Measurements from ENCODE around the gene GPANK1. TPM values are rescaled to one million over a fixed set of nuclear protein-coding genes. Genes with fewer than 3 reads are reported as not detected.

The GPANK1 gene
- total and polyA plus RNA-seq, 10 of the 15 experiments (the other 5 are each of a cell fraction or from before 2014, with no cell fraction given), result 11.7 to 36.3 (median 17.5) TPM

DNA sequence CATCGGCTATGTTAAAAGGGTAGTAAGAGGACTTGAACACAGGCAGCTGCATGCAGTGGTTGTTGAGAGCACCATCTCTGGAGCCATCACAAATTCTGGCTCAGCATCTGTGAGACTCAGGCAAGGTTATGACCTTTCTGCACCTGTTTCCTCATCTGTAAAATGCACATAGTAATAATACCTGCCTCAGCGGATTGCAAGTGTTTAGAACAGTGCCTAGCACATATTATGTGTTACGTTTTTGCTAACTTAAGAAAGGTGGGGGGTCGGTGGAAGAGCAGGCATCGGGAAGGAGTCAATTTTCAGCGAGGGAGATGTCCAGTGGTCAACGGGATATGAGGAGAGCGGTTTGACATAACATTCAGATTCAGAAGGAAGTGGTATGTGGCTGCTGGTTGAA, 13.2 kb upstream of the GPANK1 start:
- in situ Hi-C loops (cut with MboI), result no loop called here
- Histone ChIP-seq H3K36me3 (ENCODE audit: control insufficient read depth in 2 of 2, insufficient read depth in 2 of 2, low read length in 1 of 2) (peaks cover 0 to 4% of the 10 kb centered on the region in 2 experiments; a peak in 1 of 4 replicates), H4K20me1 (ENCODE audit: control insufficient read depth, insufficient read depth) (no peaks in the 10 kb centered on the region), H3K27ac (ENCODE audit: control insufficient read depth, insufficient read depth) (no peak overlapping the region), H3K79me2 (ENCODE audit: control insufficient read depth, insufficient read depth, low read length) (no peaks in the 10 kb centered on the region), H3K4me1 (ENCODE audit: control insufficient read depth, insufficient read depth, low read length) (peaks cover 6% of the 10 kb centered on the region), H3K4me2 (ENCODE audit: control insufficient read depth, insufficient read depth) (no peak overlapping the region), H3K9ac (ENCODE audit: control insufficient read depth, insufficient read depth, low read length) (no peak overlapping the region), H3K9me3 (replicated peaks; ENCODE audit: control insufficient read depth, insufficient read depth, low read length) (no peaks in the 10 kb centered on the region), H3K4me3 (no peak overlapping the region), H2AFZ (ENCODE audit: control insufficient read depth, low read depth, low read length) (no peak overlapping the region), H3K27me3 (replicated peaks in 1 of 2; ENCODE audit: control insufficient read depth in 2 of 2, insufficient read depth in 2 of 2, low read length in 1 of 2) (no peaks in the 10 kb centered on the region)
- BruUV-seq (replicated peaks), result no TSS peak
- ChIA-PET CTCF (interaction anchor here (0.6 to 1.1 kb wide), 2 partner anchors 25 to 113 kb away, joined by 3 read pairs; partner anchors contain the start of gene ABHD16A), RAD21 (ENCODE audit: unreplicated experiment) (no interaction called here), SMC1A (ENCODE audit: uncharacterized antibody, unreplicated experiment) (interaction anchor here (1.0 to 1.6 kb wide), 3 partner anchors 69 to 245 kb away, joined by 3 to 6 read pairs (median 5); no protein-coding TSS in a partner anchor), POLR2A (interaction anchor here (1.5 kb wide), 1 partner anchor 11 kb away, joined by 3 read pairs; no protein-coding TSS in a partner anchor)
- WGBS (ENCODE audit: insufficient coverage, insufficient replicate concordance, low lambda C conversion rate, missing lambda C conversion rate), result 40% methylated on average over 8 of the region's 8 CpGs
- DNase-seq (ENCODE audit: low read depth, low spot score) (no peak), ATAC-seq (no peak), FAIRE-seq (no peak)
- intact Hi-C loops (cut with micrococcal nuclease; ENCODE audit: unreplicated experiment), result no loop called here
- TF ChIP-seq RAD21 (IDR thresholded peaks at IDR 0.05; ENCODE audit: insufficient read depth, low read depth, low read length) (no peak), SRF (IDR thresholded peaks at IDR 0.05; ENCODE audit: low read depth in 2 of 2, low read length in 2 of 2) (no peak), SIN3A (IDR thresholded peaks at IDR 0.05; ENCODE audit: low read depth, low read length) (no peak), ZNF207 (IDR thresholded peaks at IDR 0.05; ENCODE audit: borderline replicate concordance) (no peak), ASH2L (IDR thresholded peaks at IDR 0.05; ENCODE audit: borderline replicate concordance, low read depth) (no peak), BHLHE40 (IDR thresholded peaks at IDR 0.05; ENCODE audit: borderline replicate concordance in 1 of 2, low read depth in 2 of 2, low read length in 1 of 2) (no peak), MEF2A (IDR thresholded peaks at IDR 0.05; ENCODE audit: insufficient read depth, low read depth, low read length) (no peak), POLR2A (IDR thresholded peaks at IDR 0.05; ENCODE audit: low read depth, low read length) (no peak), POLR2AphosphoS2 (IDR thresholded peaks at IDR 0.05; ENCODE audit: low read depth, low read length) (no peak), CHD2 (IDR thresholded peaks at IDR 0.05; ENCODE audit: borderline replicate concordance, low read depth, low read length) (no peak), RB1 (IDR thresholded peaks at IDR 0.05; ENCODE audit: borderline replicate concordance) (no peak), PML (IDR thresholded peaks at IDR 0.05; ENCODE audit: low read length) (no peak)
- TF ChIP-seq, protein P1, sequence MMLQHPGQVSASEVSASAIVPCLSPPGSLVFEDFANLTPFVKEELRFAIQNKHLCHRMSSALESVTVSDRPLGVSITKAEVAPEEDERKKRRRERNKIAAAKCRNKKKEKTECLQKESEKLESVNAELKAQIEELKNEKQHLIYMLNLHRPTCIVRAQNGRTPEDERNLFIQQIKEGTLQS (IDR thresholded peaks at IDR 0.05; ENCODE audit: borderline replicate concordance, extremely low read depth, low read depth, low read length), result no peak
- TF ChIP-seq, protein P2, sequence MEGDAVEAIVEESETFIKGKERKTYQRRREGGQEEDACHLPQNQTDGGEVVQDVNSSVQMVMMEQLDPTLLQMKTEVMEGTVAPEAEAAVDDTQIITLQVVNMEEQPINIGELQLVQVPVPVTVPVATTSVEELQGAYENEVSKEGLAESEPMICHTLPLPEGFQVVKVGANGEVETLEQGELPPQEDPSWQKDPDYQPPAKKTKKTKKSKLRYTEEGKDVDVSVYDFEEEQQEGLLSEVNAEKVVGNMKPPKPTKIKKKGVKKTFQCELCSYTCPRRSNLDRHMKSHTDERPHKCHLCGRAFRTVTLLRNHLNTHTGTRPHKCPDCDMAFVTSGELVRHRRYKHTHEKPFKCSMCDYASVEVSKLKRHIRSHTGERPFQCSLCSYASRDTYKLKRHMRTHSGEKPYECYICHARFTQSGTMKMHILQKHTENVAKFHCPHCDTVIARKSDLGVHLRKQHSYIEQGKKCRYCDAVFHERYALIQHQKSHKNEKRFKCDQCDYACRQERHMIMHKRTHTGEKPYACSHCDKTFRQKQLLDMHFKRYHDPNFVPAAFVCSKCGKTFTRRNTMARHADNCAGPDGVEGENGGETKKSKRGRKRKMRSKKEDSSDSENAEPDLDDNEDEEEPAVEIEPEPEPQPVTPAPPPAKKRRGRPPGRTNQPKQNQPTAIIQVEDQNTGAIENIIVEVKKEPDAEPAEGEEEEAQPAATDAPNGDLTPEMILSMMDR (IDR thresholded peaks at IDR 0.05 in 2 of 3, conservative IDR thresholded peaks at IDR 0.05 in 1 of 3; ENCODE audit: control insufficient read depth in 2 of 3, extremely low read depth in 1 of 3, insufficient read depth in 1 of 3, low read depth in 3 of 3, low read length in 3 of 3), result no peak
- TF ChIP-seq, protein P3, sequence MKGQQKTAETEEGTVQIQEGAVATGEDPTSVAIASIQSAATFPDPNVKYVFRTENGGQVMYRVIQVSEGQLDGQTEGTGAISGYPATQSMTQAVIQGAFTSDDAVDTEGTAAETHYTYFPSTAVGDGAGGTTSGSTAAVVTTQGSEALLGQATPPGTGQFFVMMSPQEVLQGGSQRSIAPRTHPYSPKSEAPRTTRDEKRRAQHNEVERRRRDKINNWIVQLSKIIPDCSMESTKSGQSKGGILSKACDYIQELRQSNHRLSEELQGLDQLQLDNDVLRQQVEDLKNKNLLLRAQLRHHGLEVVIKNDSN (IDR thresholded peaks at IDR 0.05; ENCODE audit: borderline replicate concordance, extremely low read length, insufficient read depth, low read depth, low read length), result no peak
- TF ChIP-seq, protein P4, sequence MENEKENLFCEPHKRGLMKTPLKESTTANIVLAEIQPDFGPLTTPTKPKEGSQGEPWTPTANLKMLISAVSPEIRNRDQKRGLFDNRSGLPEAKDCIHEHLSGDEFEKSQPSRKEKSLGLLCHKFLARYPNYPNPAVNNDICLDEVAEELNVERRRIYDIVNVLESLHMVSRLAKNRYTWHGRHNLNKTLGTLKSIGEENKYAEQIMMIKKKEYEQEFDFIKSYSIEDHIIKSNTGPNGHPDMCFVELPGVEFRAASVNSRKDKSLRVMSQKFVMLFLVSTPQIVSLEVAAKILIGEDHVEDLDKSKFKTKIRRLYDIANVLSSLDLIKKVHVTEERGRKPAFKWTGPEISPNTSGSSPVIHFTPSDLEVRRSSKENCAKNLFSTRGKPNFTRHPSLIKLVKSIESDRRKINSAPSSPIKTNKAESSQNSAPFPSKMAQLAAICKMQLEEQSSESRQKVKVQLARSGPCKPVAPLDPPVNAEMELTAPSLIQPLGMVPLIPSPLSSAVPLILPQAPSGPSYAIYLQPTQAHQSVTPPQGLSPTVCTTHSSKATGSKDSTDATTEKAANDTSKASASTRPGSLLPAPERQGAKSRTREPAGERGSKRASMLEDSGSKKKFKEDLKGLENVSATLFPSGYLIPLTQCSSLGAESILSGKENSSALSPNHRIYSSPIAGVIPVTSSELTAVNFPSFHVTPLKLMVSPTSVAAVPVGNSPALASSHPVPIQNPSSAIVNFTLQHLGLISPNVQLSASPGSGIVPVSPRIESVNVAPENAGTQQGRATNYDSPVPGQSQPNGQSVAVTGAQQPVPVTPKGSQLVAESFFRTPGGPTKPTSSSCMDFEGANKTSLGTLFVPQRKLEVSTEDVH (IDR thresholded peaks at IDR 0.05; ENCODE audit: low read depth, partially characterized antibody), result no peak

Data from GM12878 (cell line).